Activated T-cell treated with anti-CD3 and anti-CD28 coated beads, Interleukin-2, amount 50 U/mL, for 4 hours (primary cell): ENCODE results near the gene RXRA. TPM values are rescaled to one million over a fixed set of nuclear protein-coding genes. Genes with fewer than 3 reads are reported as not detected.

Experiments
- ATAC-seq, 2 donors: fragments of 200-7000 bp; cut with Tn5 transposase; one replicate each; pipeline ENCODE4 v1.10.0; 2021
- DNase-seq: peaks from one replicate; pipeline ENCODE4 v3.0.0-alpha.2; 2020
- H3K27me3 Mint-ChIP-seq: one replicate; pipeline ENCODE4 v1.8.0; 2021; ENCODE audit warnings: low read depth, mixed read lengths
- H3K36me3 Mint-ChIP-seq: one replicate; pipeline ENCODE4 v1.8.0; 2022; ENCODE audit warnings: mixed read lengths; ENCODE audit not compliant: insufficient read depth
- H3K4me1 Mint-ChIP-seq: one replicate; pipeline ENCODE4 v1.8.0; 2021; ENCODE audit warnings: low read depth, mixed read lengths
- H3K4me3 Mint-ChIP-seq: one replicate; pipeline ENCODE4 v1.8.0; 2021; ENCODE audit warnings: mild to moderate bottlenecking, moderate library complexity, mixed read lengths
- H3K9me3 Mint-ChIP-seq: one replicate; pipeline ENCODE4 v1.8.0; 2021; ENCODE audit warnings: mixed read lengths
- total RNA-seq, 3 donors: library from RNA; stranded (reverse); gene quantifications; one replicate each; pipeline ENCODE4 v1.2.1, GENCODE V29; 2021

Gene RXRA
- total RNA-seq, 3 donors from 2014 or later: 4.7 to 7.6 (median 4.7) TPM

DNA sequence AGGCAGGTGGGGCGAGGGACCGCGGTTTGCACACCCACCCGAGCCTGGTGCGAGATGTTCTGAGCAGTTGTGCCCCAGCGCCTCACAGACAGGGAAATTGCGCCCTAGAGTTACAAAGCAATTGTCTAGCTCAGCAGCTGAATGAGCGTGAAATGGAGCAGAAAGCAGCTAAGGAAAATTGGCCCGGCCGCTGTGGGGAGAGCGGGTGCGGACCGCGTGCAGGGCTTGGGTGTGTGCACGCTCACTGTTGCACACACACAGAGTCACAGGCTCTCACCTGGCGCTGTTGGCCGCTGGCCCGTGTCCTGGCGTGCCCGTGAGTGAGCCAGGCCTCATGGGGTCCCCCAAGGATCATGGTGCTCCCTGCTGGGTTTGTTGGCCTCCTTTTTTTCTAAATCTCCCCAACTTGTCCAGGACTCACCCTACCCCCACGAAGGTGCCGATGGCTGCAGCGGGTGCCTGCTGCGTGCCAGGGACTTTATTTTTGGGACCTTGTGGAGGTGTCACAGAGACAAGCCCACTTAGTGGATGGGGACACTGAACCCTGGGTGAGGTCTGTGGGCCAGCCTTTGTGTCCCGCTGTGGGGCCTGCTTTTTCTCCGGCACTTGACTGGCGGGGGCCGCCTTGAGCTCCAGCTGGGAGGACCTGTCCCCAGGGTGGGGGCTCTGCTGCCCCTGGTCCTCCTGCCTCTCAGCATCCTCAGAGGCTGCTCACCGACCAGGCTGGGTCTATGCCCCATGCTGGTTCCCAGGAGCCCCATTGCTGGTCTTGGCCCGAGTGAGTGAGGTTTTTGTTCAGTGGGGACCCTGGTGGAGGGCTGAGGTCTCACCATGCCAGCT lies 5.2 kb downstream of the RXRA start:
- DNase-seq (no peak), ATAC-seq (no peak)
- Mint-ChIP-seq H3K9me3 (no peaks in the 10 kb centered on the region), H3K4me3 (no peak overlapping the region), H3K27me3 (peaks cover 3% of the 10 kb centered on the region), H3K36me3 (no peaks in the 10 kb centered on the region), H3K4me1 (peaks cover 7% of the 10 kb centered on the region)

DNA sequence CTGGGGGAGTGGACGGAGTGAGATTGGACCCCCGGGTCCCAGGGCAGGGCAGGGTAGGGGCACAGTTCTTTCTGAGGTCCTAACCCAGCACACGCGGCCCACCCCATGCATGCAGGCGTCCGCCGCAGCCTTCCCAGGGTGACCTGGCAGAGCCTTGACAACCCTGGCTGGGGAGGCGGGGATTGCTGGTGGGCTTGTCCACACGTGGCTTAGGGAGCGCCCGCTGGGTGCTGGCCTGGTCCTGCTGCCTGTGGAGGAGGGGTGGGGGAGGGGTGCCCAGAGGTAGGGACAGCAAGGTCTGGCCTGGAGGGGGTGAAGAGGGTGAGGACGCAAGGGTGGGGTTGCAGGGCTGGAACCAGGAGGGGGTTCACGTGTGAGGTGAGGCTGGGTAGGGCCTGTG lies 6.0 kb downstream of the RXRA start:
- peaks cover 5% of the 10 kb centered on the region for H3K4me1 Mint-ChIP-seq
- no peaks in the 10 kb centered on the region for H3K36me3 Mint-ChIP-seq
- H3K4me3 Mint-ChIP-seq: no peak overlapping the region
- ATAC-seq: no peak
- H3K27me3 Mint-ChIP-seq: peaks cover 3% of the 10 kb centered on the region
- no peaks in the 10 kb centered on the region for H3K9me3 Mint-ChIP-seq
- no peak for DNase-seq

- ATAC-seq: no peak
- no peak for DNase-seq
Measured at GRCh38 chr9:134332841-134333233, 6.6 kb downstream of the RXRA start.

GRCh38 chr9:134333234-134333873 lies 7.1 kb downstream of the RXRA start:
- H3K9me3 Mint-ChIP-seq: no peaks in the 10 kb centered on the region
- DNase-seq: no peak
- ATAC-seq: no peak
- no peak overlapping the region for H3K4me3 Mint-ChIP-seq
- no peaks in the 10 kb centered on the region for H3K4me1 Mint-ChIP-seq
- H3K27me3 Mint-ChIP-seq: peaks cover 1% of the 10 kb centered on the region
- no peaks in the 10 kb centered on the region for H3K36me3 Mint-ChIP-seq

More at GRCh38 chr9:134332841-134333233, 6.6 kb downstream of the RXRA start:
- Mint-ChIP-seq H3K4me1 (peaks cover 2% of the 10 kb centered on the region), H3K4me3 (no peak overlapping the region), H3K9me3 (no peaks in the 10 kb centered on the region), H3K27me3 (peaks cover 3% of the 10 kb centered on the region), H3K36me3 (no peaks in the 10 kb centered on the region)

- Mint-ChIP-seq H3K36me3 (no peaks in the 10 kb centered on the region), H3K4me1 (no peaks in the 10 kb centered on the region), H3K4me3 (no peak overlapping the region), H3K27me3 (no peaks in the 10 kb centered on the region), H3K9me3 (no peaks in the 10 kb centered on the region)
- ATAC-seq (no peak), DNase-seq (no peak)
Measured at GRCh38 chr9:134333874-134334581, 7.8 kb downstream of the RXRA start.

GRCh38 chr9:134335061-134335460 lies 8.8 kb downstream of the RXRA start:
- H3K9me3 Mint-ChIP-seq: no peaks in the 10 kb centered on the region
- no peak for ATAC-seq
- H3K36me3 Mint-ChIP-seq: no peaks in the 10 kb centered on the region
- H3K4me3 Mint-ChIP-seq: no peak overlapping the region
- DNase-seq: no peak
- H3K4me1 Mint-ChIP-seq: no peaks in the 10 kb centered on the region
- H3K27me3 Mint-ChIP-seq: no peaks in the 10 kb centered on the region

DNA sequence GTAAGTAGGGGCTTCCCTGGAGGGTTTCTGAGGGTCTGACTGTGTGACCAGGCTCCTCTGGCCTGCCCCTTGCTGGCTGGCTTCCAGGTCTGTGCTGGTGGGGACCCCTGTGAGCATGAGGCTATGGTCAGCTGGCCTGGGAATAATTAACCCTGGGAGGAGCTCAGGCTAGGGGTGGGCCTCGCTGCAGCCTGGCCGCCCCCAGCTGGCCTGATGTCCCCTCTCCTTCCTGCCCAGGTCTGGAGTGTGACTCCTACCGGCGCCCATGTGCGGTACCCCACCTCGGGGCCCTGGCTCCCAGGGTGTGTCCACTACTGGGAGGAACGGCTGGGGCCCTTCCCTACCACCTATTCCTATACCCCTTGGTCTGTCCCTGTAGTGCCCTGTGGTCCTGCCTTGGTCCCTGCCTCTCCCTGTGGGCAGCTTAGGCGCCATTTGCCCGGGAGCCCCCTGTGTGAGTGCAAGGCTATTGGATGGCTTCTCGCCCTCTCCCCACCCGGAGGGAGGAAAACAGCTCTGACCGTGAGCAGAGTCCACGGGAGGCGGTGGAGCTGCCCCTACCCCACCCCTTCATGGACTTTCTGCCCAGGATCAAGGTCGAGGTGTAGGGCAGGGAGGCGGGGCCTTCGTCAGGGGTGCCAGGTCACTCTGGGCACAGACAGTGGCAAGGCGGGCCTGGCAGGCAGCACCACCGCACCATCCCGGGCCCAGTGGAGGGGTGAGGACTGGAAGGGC lies 9.4 kb downstream of the RXRA start:
- Mint-ChIP-seq H3K4me3 (no peak overlapping the region), H3K9me3 (no peaks in the 10 kb centered on the region), H3K27me3 (no peaks in the 10 kb centered on the region), H3K4me1 (no peaks in the 10 kb centered on the region), H3K36me3 (no peaks in the 10 kb centered on the region)
- DNase-seq (no peak), ATAC-seq (no peak)

GRCh38 chr9:134336228-134336627 lies 10.0 kb downstream of the RXRA start:
- ATAC-seq (no peak), DNase-seq (no peak)
- Mint-ChIP-seq H3K9me3 (no peaks in the 10 kb centered on the region), H3K4me3 (no peak overlapping the region), H3K36me3 (no peaks in the 10 kb centered on the region), H3K4me1 (no peaks in the 10 kb centered on the region), H3K27me3 (no peaks in the 10 kb centered on the region)

GRCh38 chr9:134336924-134337323 lies 10.7 kb downstream of the RXRA start:
- DNase-seq: no peak
- H3K4me3 Mint-ChIP-seq: no peak overlapping the region
- ATAC-seq: no peak
- no peaks in the 10 kb centered on the region for H3K36me3 Mint-ChIP-seq
- no peaks in the 10 kb centered on the region for H3K27me3 Mint-ChIP-seq
- H3K9me3 Mint-ChIP-seq: no peaks in the 10 kb centered on the region
- H3K4me1 Mint-ChIP-seq: no peaks in the 10 kb centered on the region

GRCh38 chr9:134337469-134337868 lies 11.2 kb downstream of the RXRA start:
- Mint-ChIP-seq H3K9me3 (no peaks in the 10 kb centered on the region), H3K36me3 (no peaks in the 10 kb centered on the region), H3K4me1 (no peaks in the 10 kb centered on the region), H3K27me3 (no peaks in the 10 kb centered on the region), H3K4me3 (no peak overlapping the region)
- ATAC-seq (no peak), DNase-seq (no peak)

GRCh38 chr9:134338394-134339182 lies 12.3 kb downstream of the RXRA start:
- no peak for DNase-seq
- H3K9me3 Mint-ChIP-seq: no peaks in the 10 kb centered on the region
- H3K36me3 Mint-ChIP-seq: no peaks in the 10 kb centered on the region
- H3K4me3 Mint-ChIP-seq: no peak overlapping the region
- H3K4me1 Mint-ChIP-seq: peaks cover 6% of the 10 kb centered on the region
- no peak for ATAC-seq
- H3K27me3 Mint-ChIP-seq: no peaks in the 10 kb centered on the region

DNA sequence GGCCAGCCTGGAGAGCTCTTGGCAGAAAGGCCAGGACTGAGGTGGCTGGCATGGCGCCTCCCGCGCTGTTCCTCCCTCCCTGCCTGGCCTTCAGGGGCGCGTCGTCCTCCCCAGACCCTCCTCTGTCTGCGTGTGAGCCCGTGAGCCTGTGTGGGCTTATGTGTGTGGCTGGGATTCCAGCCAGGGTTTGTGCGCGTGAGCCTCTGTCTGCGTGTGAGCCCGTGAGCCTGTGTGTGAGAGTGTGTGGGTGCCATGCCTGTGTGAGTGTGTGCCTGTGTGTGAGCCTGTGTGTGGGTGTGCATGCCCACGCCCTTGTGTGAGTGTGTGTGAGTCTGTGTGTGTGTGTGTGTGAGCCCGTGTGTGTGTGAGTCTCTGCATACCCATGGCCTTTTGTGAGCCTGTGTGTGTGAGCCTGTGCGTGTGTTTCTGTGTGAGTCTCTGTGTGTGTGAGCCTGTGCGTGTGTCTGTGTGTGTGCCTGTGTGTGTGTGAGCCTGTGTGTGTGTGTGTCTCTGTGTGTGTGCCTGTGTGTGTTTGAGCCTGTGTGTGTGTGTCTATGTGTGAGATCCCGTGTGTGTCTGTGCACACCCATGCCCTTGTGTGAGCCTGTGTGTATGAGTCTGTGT lies 13.0 kb downstream of the RXRA start:
- H3K4me3 Mint-ChIP-seq: no peak overlapping the region
- H3K4me1 Mint-ChIP-seq: peaks cover 10% of the 10 kb centered on the region
- H3K9me3 Mint-ChIP-seq: no peaks in the 10 kb centered on the region
- no peaks in the 10 kb centered on the region for H3K36me3 Mint-ChIP-seq
- no peak for DNase-seq
- ATAC-seq: no peak
- H3K27me3 Mint-ChIP-seq: no peaks in the 10 kb centered on the region

DNA sequence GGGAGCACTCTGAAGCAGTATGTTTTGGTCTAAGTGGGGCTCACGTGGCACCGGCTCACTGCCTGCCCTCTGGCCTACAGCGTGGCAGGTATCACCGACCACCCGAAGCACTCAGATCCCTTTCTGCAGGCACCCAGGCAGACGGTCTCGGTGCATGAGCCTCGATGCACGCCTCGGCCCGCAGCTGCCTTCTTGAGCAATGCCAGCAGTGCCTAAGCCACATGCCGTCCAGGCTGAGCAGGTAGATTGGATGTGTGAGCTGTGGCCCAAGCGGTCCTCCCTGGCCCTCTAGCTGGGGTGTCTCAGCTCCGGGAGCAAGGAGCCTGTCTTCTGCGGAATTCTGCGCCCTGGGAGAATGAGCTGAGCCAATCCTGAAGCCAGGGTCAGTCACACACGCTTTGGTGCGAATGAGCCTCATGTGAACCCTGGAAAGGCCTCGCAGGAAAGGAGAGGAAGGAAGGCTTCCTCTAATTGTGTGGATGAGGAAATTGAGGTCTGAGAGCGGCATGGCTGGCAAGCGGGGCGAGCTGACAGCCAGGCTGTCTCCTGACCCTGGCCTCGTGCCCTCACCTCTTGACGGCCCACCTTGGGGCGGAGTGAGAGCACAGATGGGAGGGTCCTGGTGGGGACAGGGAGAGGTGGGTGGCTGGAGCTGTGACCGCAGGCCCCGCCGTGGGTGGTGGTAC lies 14.4 kb downstream of the RXRA start:
- H3K4me3 Mint-ChIP-seq: no peak overlapping the region
- ATAC-seq: no peak
- no peaks in the 10 kb centered on the region for H3K27me3 Mint-ChIP-seq
- no peaks in the 10 kb centered on the region for H3K36me3 Mint-ChIP-seq
- H3K4me1 Mint-ChIP-seq: peaks cover 13% of the 10 kb centered on the region
- DNase-seq: no peak
- H3K9me3 Mint-ChIP-seq: no peaks in the 10 kb centered on the region
